ENCODE results near the gene ARHGAP9.
"Not testable (repeated sequence)": the region's sequence is repeated elsewhere in the genome, so short reads cannot be mapped to it uniquely, and the experiment has no call there.

Gene ARHGAP9

DNA sequence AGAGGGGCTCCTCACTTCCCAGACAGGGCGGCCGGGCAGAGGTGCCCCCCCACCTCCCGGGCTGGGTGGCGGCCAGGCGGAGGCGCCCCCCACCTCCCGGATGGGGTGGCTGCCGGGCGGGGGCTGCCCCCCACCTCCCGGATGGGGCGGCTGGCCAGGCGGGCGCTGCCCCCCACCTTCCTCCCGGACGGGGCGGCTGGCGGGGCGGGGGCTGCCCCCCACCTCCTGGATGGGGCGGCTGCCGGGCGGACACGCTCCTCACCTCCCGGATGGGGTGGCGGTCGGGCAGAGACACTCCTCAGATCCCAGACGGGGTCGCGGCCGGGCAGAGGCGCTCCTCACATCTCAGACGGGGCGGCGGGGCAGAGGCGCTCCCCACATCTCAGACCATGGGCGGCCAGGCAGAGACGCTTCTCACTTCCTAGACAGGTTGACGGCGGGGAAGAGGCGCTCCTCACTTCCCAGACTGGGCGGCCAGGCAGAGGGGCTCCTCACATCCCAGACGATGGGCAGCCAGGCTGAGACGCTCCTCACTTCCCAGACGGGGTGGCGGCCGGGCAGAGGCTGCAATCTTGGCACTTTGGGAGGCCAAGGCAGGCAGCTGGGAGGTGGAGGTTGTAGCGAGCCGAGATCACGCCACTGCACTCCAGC, 15.5 kb upstream of the ARHGAP9 start:
- not testable (repeated sequence) for DNase-seq (ENCODE audit: low read depth in 1 of 2, low spot score in 1 of 2)

DNA sequence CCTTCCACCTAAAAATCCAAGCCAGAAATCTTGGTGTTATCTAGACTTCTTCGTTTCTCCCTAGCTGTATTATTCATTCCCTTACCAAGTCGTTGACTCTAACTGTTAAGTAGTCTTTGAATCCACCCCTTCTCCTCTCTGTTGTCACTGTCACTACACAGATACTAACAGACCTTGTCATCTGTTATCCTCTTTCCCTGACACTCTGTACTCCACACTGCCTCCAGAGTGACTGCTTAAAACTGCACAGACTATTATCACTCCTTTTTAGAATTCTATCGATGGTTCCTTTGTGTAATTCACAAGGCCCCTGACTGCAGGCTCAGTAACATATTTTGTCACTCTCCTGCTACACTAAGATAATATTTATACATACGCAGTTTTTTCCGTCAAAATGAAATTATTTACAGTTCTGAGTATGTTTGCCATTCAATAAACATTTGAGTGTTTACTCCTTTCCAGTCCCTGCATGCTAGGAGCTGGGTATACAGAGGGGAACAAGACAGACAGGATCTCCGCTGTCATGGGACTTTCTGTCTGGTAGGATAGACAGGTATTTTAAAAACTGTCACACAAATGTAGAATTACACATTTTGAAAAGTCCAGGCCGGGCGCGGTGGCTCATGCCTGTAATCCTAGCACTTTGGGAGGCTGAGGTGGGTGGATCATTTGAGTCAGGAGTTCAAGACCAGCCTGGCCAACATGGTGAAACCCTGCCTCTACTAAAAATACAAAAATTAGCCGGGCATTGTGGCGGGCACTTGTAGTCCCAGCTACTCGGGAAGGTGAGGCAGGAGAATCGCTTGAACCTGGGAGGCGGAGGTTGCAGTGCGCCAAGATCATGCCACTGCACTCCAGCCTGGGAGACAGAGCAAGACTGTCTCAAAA, 12.0 kb upstream of the ARHGAP9 start:
- no peak for DNase-seq (ENCODE audit: low read depth in 1 of 2, low spot score in 1 of 2)

DNA sequence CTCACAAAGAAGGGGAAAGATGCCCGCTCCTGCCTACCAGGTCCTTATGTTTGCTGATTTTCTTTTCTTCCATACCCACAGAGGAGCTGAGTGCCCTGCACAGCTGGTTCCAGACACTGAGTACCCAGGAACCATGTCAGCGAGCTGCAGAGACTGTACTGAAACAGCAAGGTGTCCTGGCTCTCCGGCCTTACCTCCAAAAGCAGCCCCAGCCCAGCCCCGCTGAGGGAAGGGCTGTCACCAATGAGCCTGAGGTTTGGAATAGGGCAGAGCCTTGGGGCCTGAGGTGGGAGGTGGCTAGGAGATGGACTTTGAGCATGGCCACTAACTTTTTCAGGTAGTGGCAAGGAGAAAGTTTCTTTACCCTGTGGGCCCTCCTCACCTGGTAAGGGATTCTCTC, 10.5 kb upstream of the ARHGAP9 start:
- DNase-seq (ENCODE audit: low read depth in 1 of 2, low spot score in 1 of 2) = no peak

DNA sequence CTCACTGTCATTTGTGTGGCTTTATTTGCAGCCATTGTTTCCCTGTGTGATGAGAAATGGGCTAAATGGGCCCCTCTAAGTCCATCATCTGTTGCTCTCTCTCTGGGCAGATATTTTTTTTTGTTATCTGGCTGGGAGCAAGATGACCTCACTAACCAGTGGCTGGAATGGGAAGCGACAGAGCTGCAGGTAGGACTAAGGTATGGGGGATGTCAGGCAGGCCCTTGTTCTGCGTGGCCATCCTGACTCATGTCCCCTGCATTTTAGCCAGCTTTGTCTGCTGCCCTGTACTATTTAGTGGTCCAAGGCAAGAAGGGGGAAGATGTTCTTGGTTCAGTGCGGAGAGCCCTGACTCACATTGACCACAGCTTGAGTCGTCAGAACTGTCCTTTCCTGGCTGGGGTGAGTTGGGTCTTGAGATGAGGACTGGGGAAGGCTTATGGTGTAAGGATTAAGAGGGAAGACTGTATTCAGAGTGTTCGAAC, 9.5 kb upstream of the ARHGAP9 start:
- no peak for DNase-seq (ENCODE audit: low read depth in 1 of 2, low spot score in 1 of 2)

DNA sequence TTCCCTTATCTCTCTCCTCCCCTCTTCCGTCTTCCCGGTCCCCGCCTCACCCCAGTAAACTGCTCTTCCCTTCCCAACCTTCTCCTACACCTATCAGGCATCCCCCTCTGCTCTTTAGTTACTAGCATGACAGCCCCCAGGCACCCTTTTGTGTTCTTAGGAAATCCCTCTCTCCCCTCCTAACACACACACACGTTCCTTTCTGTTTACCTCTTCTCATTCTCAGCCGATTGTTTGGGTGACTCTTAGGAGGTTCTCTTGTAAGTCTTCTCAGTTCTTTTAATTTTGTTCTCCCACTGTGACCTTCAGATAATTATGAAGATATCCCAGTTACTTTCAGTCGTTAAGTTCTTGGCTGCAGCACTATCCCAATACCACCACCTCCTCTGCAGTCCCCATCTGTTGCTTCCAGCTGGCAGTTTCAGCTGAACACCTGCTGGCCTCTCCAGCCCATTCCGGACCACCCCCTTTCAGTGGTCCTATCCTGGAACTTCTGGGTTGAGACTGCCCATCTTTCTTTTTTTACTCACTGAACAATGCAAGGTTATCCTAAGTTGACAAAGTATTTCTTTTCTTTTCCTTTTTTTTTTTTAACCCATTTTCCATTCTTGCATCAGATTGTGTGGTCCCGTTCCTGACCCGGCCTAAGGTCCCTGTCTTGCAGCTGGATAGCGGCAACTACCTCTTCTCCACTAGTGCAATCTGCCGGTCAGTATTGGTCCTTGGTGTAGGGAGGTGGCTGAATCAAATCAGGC, 8.9 kb upstream of the ARHGAP9 start:
- DNase-seq (ENCODE audit: low read depth in 1 of 2, low spot score in 1 of 2) = no peak

DNA sequence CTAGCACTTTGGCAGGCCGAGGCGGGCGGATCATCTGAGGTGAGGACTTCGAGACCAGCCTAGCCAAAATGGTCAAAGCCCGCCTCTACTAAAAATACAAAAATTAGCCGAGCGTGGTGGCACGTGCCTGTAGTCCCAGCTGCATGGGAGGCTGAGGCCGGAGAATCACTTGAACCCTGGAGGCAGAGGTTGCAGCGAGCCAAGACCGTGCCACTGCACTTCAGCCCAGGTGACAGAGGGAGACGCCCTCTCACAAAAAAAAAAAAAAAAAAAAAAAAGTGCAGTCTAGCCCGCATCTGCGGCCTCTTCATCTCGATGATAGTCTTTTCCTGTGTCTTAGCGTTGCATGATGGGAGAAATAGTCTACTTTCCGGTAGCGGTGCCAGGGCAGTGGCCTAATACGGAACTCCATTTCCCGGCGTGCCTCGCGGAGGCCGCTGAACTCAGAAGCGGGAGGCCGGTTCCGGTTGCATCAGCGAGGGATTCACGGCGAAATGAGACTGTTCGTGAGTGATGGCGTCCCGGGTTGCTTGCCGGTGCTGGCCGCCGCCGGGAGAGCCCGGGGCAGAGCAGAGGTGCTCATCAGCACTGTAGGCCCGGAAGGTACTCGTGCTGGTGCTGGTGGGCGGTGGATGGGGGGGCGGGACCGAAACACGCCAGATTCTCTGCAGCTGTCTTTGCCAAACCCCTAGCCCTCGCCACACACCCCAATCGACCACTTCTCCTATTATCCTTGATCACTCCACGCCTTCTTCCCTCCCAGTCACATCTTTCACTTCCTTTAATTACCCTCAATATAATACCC, 8.1 kb upstream of the ARHGAP9 start, which contains the start of gene MARS1:
Gene MARS1 (plus strand): TSS at position 472 of the 805 bp plus-strand sequence. CDS start 23 bp downstream, at position 495.
- peak; percentile 80 to 83 for DNase-seq (ENCODE audit: low read depth in 1 of 2, low spot score in 1 of 2)

DNA sequence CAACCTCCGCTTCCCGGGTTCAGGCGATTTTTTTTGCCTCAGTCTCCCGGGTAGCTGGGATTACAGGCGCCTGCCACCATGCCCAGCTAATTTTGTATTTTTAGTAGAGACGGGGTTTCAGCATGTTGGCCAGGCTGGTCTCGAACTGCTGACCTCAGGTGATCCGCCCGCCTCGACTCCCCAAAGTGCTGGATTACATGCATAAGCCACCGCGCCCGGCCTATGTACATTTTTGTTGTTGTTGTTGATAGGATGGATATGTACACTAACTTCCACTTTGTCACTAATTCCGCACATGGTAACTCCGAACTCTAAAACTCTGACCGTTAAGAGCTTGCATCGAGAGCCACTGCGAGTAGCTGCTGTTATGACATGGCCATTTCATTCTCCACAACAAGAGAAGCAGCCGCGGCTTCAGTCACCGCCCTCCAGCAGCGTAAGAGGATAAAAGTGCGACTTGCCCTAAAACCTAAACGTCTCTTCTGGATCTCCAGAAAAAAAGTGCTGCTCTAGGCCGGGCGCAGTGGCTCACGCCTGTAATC, 7.5 kb upstream of the ARHGAP9 start:
- no peak for DNase-seq (ENCODE audit: low read depth in 1 of 2, low spot score in 1 of 2)

DNA sequence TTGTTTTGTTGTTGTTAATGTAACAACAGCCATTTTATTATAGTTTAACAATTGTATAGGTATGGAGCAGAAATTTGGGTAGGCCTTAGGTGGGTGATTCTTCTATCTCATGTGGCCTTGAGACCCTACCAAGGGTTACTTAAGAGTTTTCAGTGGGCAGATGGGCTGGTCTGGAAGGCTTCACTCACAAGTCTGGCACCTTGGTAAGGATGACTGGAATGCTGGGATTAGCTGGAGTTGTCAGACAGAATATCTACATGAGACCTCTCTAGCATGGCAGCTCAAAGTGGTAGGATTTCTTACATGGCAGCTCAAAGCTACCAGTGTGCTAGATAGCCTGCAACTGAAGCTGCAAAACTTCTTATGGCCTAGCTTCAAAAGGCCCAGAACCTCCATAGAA, 6.0 kb upstream of the ARHGAP9 start:
- DNase-seq (ENCODE audit: low read depth in 1 of 2, low spot score in 1 of 2) = no peak

DNA sequence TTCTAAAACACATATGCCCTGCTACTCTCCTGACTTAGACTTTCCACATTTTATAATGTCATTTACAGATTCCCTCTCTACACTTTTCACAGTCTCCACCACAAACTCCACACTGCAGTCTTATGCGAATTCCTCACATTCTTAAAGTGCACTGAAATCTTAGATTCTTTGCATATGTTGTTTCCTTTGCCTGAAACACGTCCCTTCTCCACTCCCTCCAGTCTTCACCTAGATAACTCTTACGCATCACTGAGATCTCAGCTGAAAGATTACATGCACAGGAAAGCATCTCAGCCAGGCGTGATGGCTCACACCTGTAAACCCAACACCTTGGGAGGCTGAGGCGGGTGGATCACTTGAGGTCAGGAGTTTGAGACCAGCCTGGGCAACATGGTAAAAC, 3.8 kb upstream of the ARHGAP9 start:
- DNase-seq (ENCODE audit: low read depth in 1 of 2, low spot score in 1 of 2) = no peak

DNA sequence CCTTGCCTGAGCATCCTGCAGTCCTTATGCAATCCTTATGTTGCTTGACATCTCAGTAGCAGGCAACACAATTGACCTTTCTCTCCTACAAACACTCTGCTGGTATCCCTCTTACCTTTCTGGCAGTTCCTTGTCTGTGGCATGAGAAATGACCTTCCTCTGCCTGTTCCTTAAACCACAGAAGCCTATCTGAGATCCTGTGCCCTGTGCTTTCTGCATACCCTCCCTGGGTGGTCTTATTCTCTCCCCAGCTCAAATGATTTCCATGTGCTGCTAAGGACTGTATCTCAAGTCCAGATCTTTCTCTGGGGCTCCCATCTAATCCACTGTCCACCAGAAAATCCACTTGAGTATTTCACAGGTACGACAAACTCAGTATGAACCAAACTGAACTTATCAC, 2.0 kb upstream of the ARHGAP9 start:
- DNase-seq (ENCODE audit: low read depth in 1 of 2, low spot score in 1 of 2) = no peak

DNA sequence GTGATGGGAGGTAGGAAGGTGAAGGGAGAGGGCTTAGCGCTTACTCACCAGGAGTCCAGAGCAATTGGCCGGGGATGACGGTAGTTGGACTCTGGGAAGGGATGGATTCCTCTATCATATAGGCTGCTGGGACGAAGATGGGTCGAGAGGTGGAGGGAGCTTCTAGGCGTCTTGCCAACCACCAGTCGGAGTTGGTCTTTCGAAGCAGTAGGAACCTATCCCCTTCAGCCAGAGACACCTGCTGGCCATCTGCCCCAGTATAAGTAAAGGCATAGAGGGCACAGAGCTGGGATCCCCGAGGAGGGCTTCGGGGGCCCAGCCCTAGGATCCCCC, 657 bp downstream of the ARHGAP9 start:
- no peak for DNase-seq (ENCODE audit: low read depth in 1 of 2, low spot score in 1 of 2)

DNA sequence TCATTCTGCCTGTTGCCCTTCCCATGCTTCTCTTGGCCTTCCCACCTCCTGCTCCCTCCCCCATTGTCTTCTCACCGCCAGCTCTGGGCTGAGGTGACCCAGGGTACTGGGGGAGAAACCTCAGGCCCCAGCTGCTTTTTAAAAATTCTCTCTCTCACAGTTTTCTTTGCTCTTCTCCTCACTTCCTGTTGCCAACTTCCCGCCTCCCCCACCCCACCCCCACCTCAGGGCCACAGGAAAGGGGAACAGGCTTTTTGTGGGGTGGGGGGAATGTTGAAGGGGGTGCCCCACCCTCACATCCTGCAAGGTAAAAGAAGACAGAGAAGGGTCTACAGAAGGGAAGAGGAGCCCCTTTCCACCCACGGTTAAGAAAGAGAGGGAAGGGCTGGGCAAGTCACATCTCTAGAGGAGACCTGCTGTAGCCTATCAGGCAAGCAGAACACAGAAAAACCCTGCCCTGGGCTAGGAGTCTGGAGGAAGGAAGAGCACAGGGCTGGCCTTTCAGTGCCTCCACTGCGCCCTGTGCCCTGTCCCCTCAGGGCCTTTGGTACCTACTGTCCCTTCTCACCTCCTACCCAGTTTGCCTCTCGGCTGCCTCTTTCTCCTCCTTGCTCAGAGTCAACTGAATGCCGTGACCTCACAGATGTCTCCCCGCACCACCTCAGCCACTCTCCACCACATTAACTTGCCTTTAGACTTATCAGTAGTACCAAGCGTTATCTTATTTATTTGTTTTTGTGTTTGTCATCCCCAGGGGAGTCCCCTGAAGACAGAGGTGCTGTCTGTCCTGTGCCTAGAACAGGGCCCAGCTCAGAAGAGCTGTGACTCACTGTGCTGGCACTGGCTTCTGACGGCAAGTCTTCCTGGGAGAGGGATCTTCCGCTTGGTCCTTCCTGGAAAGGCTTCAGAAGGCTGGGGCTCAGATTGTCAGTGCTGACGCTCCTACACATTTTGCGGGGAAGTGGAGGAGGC, 1.7 kb downstream of the ARHGAP9 start:
- no peak for DNase-seq (ENCODE audit: low read depth in 1 of 2, low spot score in 1 of 2)

DNA sequence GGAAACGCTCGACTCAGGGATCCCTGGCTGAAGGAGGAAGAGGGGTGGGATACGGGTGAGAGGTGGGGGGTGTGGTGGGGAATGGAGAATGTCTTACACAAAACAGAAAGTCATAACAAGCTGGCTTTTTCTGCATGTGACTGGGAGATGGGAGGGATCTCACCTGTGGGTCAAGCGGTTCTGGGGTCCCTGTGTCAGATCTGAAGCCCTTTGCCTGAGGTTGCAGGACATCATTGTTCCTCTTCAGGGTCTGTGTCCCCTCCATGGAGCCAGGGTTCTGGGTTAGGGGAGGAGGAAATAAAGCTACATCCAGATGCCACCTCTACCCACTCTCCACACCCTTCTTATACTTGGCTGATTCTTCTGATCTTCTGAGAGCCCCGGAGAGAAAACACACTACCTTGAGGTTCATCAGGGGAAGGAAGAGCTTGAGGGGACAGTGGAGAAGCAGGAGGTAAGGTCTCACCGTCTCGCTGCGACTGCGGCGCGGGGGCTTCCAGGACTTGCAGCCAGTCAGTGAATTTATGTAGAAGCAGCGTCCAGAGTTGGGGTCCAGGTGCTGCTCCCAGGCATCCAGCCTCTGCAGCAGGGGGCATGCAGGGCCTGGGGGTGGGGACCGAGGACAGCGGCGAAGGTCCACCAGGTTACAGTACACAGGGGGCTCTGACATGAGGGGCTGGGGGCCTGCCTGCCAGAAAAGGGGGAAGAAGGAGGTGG, 2.5 kb downstream of the ARHGAP9 start:
- DNase-seq (ENCODE audit: low read depth in 1 of 2, low spot score in 1 of 2) = no peak

DNA sequence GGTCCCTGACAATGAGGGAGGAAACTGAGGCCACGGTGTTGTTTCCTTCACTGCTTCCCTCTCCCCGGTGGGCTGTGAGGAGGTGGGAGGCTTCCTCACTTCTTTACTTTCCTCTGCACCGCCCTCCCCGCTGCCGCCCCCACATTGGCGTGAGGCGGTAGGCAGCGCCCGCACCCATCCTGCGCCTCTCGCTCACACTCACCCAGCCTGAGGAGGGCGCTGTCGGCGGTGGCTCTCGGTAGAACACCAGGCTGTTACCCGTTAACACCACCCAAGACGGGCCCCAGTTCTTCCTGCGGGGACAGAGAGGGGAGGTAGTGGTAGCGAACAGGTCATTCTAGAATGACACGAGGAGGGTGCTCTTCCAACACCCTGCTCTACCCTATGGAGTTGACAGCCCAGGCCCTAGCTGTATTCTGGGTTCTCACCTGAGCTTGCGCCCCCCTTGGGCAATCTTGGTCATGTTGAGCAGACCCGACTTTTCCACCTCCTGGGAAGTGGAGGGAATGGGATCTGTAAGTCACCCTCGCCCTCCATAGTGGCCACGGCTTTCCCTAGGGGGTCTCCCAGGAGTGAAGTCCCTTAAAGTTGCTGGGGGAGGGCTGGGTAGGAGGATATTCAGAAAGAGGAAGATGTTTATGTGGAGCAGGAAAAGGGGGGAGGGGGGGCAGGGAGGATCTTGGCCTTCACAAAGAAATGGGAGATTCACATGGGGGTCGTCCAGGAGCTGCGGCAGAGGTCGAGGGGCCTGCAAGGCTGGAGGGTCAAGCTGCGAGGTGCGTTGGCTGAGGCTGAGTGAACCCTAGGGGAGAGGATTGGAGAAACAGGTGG, 3.3 kb downstream of the ARHGAP9 start:
- DNase-seq (ENCODE audit: low read depth in 1 of 2, low spot score in 1 of 2) = peak in 1 of 2 donors; percentile 62

DNA sequence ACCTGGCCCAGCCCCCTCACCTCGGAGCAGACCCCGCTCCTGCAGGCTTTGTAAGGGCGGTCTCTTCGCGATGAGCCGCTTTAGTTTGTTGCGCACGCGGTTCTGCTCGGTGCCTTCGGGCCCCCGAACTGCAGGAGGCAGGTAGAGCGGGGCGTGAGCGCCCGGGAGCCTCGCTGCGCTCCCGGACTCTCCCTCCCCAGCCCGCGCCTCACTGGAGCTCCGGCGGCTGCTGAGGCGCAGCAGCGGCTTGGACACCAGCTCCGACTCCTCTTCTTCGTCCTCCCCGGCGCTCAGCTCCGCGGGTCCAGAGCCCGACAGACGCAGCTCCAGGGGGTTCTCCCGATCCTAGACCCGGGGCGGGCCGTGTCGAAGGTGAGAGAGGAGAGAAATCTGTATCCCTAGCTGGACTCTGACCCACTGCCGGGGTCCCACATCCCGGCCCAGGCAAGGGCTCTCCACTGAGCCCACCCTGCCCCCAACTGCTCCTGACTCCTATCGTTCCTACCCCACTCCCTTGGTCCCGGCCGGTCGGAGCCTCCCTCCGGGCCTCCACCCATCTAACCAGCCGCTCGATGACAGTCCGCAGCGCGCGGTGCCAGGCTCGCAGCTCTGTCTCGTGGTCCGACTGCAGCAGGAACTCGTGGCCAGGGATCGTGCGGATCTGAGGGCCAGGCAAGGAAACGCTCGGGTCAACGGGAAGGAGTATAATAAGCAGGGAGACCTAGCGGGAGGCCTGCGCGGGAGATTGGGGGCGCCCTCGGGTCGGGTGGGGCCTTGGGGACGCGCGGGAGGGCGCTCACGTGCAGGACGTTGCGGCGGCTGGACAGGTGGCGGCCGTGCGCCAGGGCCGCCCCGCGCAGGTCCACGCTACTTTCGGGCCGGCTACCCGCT, 4.2 kb downstream of the ARHGAP9 start:
- no peak for DNase-seq (ENCODE audit: low read depth in 1 of 2, low spot score in 1 of 2)

DNA sequence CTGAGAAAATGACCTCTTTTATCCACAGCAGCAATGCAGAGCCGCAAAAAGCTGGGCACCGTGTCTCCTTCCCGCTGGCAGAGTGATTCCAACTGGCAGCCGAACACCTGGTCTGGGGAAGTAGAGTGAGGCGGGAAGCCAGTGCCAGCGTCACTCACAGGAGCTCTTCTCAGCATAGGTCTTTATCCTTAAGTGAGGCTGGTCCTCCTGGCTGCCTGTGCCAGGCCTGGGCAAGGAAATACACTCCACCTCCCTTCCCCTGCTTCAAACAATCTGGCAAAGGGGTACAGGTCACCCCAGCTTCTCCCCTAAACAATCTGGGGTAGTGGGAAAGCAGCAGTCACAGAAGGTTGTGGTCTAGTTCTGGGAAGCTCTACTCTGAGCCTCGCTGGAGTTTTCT, 4.8 kb downstream of the ARHGAP9 start:
- no peak for DNase-seq (ENCODE audit: low read depth in 1 of 2, low spot score in 1 of 2)

DNA sequence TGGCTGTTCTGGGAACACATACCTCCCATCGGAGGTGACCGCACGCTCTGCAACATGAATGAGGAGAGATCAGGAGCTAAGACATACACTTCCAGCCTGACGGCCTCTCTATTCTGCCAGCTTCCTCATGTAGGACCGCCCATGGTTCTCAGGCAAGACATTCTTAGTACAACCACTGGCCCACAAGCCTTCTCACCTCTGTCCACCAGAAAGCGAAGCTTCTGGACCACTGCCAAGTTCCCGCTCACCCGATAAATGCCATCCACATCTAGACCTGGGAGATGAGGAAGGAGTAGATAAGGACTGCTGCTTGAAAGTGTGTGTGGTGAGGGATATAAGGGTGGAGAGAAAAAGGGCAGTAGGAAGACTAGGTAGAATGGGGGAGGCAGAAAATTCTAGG, 5.2 kb downstream of the ARHGAP9 start:
- no peak for DNase-seq (ENCODE audit: low read depth in 1 of 2, low spot score in 1 of 2)

All from stimulated activated CD4-positive, alpha-beta T cell treated with anti-CD3 and anti-CD28 coated beads, Interleukin-15, amount 100 ng/mL, for 1 hour (primary cell).